Cortex of kidney (tissue), 1 donor: ENCODE results near the gene IFITM1.
"Not testable (repeated sequence)": the region's sequence is repeated elsewhere in the genome, so short reads cannot be mapped to it uniquely, and the experiment has no call there.

Experiments
- DNase-seq: peaks from one replicate; lab custom pipeline; 2025; lab: John Stamatoyannopoulos, UW

Gene IFITM1

DNA sequence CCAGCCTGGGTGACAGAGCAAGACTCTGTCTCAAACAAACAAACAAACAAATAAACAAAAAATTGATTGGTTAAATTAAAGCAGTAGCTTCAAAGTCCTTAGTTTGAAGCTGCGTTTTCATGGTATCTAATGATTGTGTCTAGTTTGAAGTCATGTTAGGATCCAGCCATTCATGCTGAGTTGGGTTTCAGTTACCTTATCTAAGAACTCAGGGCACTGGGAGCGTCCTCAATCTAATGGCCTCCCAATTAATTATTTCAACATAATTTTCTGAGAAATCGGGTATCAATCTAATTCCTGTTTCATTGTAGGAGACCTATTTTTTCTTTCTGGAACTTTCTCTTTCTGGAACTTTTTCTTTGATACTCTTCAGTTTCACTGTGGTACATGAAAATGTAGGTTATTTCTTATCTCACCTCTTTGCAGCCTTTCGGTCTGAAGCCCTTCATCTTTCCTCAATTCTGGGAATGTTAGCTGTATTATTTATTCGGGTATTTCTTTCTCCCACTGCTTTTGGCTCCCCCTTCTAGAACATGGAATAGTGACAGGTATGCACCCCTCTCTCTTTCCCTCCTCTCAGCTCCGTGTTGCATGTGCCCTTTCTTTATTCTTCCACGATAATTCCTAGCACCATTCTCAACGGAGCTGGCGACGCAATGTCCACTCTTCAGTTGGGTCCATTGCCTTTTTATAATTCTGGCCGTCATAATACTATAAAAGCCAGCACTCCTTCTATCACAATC, 31.2 kb downstream of the IFITM1 start:
- no peak for DNase-seq

DNA sequence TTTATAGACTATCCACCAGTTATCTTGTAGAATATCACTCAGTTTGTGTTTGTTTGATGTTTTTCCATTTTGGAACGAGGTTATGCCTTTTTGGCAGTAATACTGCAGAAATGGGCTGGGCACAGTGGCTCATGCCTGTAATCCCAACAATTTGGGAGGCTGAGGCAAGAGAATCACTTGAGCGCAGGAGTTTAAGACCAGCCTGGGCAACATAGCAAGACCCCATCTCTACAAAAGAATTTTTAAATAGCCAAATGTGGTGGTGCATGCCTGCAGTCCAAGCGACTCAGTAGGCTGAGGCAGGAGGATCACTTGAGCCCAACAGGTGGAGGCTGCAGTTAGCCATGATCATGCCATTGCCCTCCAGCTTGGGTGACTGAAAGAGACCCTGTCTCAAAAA, 32.7 kb downstream of the IFITM1 start:
- DNase-seq, result no peak

DNA sequence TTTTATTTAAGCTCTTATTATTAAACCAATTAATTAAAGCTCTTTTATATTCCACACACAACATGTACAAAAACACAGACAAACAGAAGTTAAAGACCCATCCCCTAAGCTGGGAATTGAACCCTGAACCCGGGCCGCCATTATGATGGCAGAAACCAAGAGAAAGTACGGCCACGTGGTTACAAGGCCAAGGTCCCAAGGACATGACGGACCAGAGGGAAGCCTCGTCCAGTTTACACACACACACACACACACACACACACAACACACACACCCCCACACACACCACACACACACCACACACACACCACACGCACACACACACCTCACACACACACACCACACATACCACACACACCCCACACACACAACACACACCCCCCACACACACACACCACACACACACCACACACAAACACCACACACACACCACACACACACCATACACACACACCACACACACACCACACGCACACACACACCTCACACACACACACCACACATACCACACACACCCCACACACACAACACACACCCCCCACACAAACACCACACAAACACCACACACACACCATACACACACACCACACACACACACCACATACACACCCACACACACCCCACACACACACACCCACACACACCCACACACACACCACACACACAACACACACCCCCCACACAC, 35.6 kb downstream of the IFITM1 start:
- not testable (repeated sequence) for DNase-seq

DNA sequence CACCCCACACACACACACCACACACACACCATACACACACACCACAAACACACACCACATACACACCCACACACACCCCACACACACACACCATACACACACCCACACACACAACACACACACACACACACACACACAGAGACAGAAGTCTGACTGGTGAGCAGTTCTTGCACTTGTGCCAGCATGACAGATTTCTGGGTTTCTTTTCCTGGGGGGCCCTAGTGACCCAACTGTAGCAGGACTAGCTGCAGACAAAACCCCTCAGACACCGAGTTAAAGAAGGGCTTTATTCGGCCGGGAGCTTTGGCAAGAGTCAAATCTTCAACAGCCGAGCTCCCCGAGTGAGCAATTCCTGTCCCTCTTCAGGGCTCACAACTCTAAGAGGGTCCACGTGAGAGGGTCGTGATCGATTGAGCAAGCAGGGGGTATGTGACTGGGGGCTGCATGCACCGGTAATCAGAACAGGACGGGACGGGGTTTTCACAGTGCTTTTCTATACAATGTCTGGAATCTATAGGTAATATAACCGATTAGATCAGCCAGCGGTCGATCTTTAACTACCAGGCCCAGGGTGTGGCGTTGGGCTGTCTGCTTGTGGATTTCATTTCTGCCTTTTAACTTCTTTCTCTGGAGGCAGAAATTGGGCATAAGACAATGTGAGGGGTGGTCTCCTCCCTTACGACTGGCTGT, 36.3 kb downstream of the IFITM1 start:
- DNase-seq, result not testable (repeated sequence)

DNA sequence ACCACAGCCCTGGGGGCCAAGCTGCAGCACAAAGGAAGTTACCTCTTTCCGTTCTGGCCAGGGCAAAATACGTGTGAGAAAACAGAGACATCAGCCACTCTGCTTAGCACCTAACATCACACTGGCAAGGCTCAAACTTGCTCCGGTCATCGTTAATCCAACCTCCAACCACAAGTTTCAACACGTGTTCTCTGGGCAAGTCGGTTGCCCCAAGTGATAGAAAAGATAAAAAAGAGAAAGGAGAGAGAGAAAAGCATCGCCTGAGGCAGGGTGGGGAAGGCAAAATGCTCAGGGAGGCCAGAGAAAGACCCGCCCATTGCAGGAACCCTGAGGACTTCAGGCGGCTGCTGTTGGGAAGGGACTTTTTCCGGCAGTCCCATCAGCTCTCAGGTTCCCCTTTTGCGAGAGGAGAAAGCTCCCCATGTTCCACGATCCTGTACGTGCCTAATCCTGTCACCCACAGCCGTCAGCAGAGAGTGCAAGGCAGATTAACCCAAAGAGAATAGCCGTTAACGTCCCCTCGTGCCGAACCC, 36.9 kb downstream of the IFITM1 start:
- DNase-seq, result no peak

DNA sequence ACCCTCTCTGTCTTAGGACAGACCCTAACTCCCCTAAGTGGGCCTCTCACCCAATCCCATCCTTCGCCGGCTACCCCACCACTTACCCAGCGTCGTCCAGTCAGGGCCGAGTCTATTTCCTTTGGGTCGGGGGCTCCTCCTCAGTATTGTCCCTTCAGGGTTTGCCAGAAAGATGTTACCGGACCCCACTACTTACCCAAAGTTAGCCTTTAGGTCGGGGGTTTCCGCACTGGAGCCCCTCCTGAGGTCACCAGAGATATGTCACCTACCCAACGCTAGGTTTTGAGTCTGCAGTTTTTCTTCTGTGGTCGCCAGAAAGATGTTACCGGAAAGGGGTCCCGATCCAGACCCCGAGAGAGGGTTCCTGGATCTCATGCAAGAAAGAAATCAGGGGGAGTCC, 37.6 kb downstream of the IFITM1 start:
- no peak for DNase-seq

DNA sequence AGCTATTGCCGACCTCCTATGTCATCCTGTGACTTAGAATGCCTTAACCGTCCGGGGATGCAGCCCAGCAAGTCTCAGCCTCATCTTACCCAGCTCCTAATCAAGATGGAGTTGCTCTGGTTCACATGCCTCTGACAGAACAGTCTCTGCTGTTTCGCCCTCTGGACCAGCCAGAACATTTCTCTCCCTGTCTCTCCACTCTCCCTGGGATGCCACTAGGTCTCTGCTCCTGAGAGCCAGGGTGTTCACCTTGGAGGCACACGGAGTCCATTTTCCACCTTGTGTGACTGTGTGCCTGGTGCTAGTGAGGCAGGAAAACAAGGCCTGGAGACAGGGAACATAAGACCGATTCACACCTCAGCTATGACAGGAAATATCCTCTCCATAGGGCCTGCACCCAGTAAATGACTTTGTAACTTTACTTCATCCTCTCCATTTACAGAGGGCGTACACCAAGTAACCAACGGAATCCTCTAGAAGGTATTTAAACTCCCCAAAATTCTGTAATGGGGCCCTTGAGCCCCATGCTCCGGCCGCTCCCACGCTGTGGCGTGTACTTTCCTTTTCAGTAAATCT, 38.7 kb downstream of the IFITM1 start:
- DNase-seq, result no peak

DNA sequence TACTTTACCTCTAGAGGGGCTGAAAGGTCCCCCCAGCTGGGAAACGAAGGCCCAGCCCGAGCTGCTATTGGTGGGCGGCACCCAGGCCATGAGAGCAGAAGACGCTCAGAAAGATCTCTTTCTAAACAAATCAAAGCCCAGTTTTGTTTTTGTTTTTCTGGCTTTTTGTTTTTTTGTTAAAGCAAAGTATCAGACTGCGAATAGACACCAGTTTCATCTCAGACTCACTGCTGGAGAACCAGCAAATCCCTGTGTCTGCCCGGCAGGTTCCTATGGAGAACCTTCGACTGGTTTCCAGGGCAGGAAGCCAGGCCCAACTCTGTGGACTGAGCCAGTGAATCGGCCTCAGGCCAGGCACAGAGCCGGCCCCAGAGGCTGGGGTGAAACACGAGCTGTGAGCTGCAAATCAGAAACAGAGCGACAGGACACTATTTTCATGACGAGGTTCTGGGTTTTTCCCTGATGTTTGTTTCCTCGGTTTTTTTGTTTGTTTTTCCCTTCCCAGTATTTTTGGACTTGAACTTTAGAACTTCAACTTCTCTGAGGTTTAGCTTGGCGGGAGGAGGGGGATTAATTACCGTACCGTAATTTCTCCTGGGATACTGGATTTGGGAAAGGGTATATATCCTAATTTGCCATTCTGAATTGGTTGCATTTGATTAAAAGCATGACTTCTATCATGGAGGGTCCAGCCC, 39.5 kb downstream of the IFITM1 start:
- DNase-seq, result no peak

DNA sequence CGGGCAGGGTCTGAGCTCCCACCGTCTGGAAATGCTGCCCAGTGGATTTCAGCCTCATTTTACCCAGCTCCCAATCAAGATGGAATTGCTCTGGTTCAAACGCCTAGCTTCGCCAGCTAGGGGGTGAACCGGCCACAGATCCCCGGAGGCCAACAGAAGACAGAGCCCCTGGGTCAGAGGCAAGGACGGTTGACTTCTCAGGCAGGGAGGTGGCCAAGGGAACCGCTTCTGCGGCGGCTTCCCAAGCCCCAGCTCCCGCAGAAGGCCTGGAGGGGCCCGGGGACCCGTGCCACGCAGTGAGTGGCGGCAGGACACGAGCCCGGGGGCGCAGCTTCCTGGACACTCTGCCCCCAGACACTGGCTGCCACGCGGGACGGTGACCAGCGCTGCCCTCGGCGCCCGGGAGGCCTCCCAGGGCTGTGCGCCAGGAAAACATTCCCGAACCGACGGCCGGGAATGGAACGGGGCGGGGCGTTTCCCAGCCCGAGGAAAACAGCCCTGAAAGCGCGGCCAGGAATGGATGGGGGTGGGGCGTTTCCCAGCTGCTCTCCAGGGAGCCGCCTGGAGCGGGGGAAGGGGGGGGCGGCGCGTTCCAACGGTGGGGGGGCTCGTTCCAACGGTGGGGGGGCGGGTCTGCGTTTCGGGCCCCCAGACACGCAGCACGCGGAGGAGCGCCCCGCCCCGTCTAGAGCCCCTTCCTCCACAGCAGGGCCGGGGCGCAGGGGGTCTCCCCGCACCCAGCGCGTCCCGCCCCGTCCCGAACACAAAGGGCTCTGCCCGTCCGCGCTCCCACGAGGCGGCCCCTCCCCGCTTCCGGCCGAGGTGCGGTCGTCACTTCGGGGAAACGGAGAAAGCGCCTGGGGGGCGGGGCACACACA, 42.0 kb downstream of the IFITM1 start:
- peak; percentile 62 for DNase-seq

DNA sequence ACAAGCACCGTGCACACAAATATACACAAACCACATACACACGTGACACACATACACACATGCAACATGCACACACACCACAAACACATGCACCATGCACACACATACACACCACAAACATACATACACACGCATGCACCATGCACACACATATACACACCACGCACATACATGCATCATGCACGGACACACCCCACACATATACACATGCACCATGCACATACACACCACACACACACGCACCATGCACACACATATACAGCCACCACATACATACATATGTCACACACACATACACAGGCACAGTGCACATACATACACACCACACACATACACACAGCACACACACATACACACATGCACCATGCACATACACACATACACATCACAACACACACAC, 42.8 kb downstream of the IFITM1 start:
- no peak for DNase-seq

DNA sequence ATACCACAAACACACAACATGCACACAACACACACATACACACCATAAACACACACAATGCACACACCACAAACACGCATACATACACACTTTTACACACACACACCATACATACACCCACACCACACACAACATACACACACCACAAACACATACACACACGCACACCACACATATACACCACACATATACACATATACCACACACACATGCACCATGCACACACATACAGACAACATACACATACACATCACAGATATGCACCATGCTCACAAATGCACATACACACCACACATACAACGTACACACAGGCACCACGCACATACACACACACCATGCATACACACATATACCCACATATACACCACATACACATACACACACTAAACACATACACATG, 43.7 kb downstream of the IFITM1 start:
- no peak for DNase-seq

DNA sequence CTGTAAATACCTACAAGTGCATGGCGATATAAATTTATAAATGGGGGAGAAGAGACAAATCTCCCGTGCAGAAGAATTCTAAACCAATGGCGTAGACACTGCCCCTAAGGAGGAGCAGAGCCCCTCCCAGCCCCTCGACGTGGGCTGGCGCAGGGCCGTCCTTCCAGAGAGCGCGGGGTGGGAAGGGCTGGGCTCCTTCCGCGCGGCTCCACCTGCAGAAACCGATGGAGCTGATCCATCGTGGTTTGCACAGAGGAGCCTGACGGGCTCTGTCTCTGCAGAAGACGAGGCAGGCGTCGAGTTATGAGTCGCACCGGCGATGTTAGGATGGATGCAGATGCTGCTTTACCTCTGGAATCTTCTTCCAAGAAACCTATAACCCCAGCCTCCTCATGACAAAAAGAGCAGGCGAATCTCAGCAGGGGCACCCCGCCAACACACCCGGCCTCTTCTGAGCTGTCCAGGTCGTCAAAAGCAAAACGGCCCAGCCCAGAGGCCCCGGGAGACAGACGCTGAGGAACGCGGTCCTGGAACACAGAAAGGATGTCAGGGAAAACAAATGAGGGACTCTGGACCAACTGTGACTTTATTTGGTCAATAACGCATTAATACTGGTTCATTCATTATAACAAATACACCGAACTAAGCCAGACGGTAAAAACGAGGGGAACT, 44.4 kb downstream of the IFITM1 start:
- DNase-seq, result no peak

DNA sequence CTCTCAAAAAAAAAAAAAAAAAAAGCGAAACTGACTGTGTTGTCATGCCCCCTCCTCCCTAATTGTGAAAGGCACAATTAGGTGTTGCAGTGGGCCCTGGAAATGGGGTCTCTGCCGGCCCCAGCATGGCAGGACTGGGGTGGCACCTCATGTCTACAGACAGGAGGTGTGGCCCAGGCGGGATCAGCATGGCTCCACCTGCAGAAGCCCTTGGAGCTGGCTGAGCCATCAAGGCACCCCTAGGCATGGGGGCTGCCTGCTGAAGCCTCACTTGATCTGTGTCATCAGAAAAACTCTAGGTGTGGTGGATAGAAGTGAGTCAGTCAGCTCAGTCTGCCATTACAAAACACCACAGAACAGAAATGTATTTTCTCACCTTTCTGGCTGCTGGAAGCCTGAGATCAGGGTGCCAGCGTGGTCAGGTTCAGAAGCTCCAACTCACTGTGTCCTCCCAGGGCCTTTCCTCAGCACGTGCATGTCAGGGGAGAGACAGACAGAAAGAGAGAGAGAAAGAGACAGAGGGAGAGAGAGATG, 45.4 kb downstream of the IFITM1 start:
- no peak for DNase-seq

DNA sequence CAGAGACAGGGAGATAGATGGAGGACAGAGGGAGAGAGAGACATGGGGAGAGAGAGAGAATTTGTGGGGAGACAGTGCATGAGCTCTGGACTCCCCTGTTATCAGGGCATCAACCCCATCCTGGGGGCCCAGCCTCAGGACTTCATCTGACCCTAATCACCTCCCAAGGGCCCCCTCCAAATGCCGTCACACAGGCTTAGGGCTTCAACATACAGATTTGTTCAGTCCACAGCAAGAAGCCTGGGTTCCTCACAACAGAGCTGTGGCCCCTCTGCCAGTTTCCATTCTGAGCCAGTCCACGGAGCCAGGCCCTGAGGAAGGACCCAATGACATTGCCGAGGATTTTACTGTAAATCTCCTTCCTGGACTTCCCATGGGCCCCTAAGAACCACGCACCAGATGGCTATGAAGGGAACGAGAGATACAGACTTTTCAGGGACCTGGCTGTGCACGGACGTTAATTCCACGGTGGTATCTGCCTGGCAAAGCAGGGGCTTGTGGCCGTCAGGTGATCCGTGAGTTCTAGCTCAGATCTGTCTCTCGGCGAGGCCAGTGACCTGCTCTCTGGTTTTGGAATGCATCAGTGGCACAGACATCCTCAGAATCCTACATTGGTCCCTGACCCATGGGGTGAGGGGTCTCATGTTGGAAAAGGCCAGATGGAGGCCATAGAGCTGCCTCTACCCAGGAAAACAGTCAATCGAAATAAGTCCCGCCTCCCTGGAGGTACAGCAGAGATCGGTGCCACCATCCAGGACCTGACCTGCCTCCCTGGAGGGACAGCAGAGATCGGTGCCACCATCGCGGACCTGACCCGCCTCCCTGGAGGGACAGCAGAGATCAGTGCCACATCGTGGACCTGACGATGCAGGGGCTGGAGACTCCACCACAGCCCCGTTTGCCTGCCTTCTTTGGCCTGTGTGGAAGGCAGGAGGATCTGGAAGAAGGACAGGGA, 46.8 kb downstream of the IFITM1 start:
- no peak for DNase-seq

DNA sequence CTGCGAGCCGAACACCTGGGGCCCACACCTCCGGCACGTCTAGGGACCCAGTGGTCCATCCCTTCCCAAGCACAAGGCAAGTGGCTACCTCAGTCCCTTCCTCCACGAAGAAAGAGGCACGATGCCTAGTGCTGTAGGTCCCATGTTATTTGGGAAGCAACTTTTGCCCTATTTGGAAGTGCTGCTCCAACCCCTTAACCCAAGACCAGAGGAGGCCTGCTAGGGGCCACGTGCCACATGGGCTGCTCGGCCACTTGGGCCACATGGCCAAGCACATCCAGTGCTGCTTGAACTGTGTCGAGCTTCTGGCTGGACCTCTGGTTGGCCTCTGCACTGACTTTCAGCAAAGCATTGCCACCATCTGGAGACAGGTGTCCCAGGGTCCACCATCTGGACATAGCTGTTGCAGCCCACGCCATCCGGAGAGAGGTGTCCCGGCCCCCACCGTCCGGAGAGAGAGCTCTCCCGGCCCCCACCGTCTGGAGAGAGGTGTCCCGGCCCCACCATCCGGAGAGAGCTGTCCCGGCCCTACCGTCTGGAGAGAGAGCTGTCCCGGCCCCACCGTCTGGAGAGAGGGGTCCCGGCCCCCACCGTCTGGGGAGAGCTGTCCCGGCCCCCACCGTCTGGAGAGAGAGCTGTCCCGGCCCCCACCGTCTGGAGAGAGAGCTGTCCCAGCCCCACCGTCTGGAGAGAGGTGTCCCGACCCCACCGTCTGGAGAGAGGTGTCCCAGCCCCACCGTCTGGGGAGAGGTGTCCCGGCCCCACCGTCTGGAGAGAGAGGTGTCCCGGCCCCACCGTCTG, 49.0 kb downstream of the IFITM1 start:
- no peak for DNase-seq

DNA sequence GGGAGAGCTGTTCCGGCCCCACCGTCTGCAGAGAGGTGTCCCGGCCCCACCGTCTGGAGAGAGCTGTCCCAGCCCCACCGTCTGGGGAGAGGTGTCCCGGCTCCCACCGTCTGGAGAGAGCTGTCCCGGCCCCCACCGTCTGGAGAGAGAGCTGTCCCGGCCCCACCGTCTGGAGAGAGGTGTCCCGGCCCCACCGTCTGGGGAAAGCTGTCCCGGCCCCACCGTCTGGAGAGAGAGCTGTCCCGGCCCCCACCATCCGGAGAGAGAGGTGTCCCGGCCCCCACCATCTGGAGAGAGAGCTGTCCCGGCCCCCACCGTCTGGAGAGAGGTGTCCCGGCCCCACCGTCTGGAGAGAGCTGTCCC, 49.6 kb downstream of the IFITM1 start:
- DNase-seq, result not testable (repeated sequence)

DNA sequence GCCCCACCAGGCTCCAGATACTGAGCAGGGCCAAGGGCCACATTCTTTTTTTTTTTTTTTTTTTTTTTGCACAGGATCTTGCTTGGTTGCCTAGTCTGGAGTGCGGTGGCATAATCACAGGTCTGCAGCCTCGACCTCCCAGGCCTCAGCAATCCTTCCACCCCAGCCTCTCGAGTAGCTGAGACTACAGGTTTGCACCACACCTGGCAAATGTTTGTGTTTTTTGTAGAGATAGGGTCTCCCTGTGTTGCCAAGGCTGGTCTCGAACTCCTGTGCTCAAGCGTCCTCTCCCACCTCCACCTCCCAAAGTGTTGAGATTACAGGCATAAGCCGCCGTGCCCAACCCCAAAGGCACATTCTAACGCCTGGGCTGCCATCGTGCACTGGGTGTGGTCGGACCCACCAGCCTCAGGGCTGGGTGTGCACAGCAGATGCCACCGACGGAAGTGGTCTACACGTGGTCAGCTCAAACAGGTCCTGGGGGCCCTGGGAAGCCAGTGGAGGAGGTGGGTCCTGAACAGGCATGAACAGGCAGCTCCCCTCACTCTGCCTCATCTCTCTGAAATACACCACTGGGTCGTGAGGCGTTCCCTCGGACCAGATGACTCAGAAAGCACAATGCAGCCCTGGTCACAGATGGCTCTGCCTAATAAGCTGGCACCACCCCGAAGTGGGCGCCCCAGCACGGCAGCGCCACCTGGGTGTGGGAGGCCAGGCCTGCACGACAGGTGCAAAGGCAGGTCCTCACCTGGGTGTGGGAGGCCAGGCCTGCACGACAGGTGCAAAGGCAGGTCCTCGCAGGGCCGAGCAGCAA, 50.3 kb downstream of the IFITM1 start:
- no peak for DNase-seq
